Stimulated activated naive B cell treated with anti-CD40 and anti-IgM and Interleukin-4, amounts not matched to agents 10 μg/mL and 1 μg/mL and 100 μg/mL, for 72 hours (primary cell): Measurements from ENCODE around the gene INO80E.

Source experiments
- ATAC-seq, 2 donors: fragments of 150-1000 bp; cut with Tn5 transposase; replicated peaks; 2 replicates each; pipeline ENCODE4 v1.10.0; 2021; ENCODE audit warnings: moderate library complexity in 1 of 2
- DNase-seq: peaks from one replicate; pipeline ENCODE4 v3.0.0; 2021
- H3K27ac Mint-ChIP-seq: one replicate; pipeline ENCODE4 v1.8.0; 2022; ENCODE audit warnings: mild to moderate bottlenecking, mixed read lengths
- H3K27me3 Mint-ChIP-seq, 2 donors: one replicate each; pipeline ENCODE4 v1.8.0; 2022; ENCODE audit warnings: mixed read lengths in 2 of 2
- H3K36me3 Mint-ChIP-seq, 2 donors: one replicate each; pipeline ENCODE4 v1.8.0; 2022; ENCODE audit warnings: mixed read lengths in 2 of 2, mild to moderate bottlenecking in 1 of 2
- H3K4me1 Mint-ChIP-seq, 2 donors: one replicate each; pipeline ENCODE4 v1.8.0; 2022; ENCODE audit warnings: mixed read lengths in 2 of 2, mild to moderate bottlenecking in 1 of 2
- H3K4me3 Mint-ChIP-seq, 2 donors: one replicate each; pipeline ENCODE4 v1.8.0; 2022; ENCODE audit warnings: mild to moderate bottlenecking in 2 of 2, mixed read lengths in 2 of 2, moderate library complexity in 1 of 2
- H3K9me3 Mint-ChIP-seq, 2 donors: one replicate each; pipeline ENCODE4 v1.8.0; 2022; ENCODE audit warnings: mixed read lengths in 2 of 2, mild to moderate bottlenecking in 1 of 2

The INO80E gene

GRCh38 chr16:29993191-29993902 lies 2.7 kb upstream of the INO80E start:
- Mint-ChIP-seq H3K4me3 (no peak overlapping the region), H3K27me3 (no peaks in the 10 kb centered on the region)
- ATAC-seq: no peak

GRCh38 chr16:29993903-29994599 lies 2.0 kb upstream of the INO80E start:
- DNase-seq (no peak), ATAC-seq (no peak)
- Mint-ChIP-seq H3K27ac (peak overlapping the region; percentile 99), H3K4me3 (peak overlapping the region; percentile 97), H3K36me3 (peaks cover 22 to 49% of the 10 kb centered on the region in 2 donors), H3K9me3 (no peaks in the 10 kb centered on the region), H3K27me3 (no peaks in the 10 kb centered on the region), H3K4me1 (peaks cover 24 to 38% of the 10 kb centered on the region in 2 donors)

More at GRCh38 chr16:29993191-29993902, 2.7 kb upstream of the INO80E start:
- H3K9me3 Mint-ChIP-seq: no peaks in the 10 kb centered on the region
- peaks cover 26 to 51% of the 10 kb centered on the region in 2 donors for H3K36me3 Mint-ChIP-seq
- peaks cover 24 to 33% of the 10 kb centered on the region in 2 donors for H3K4me1 Mint-ChIP-seq
- H3K27ac Mint-ChIP-seq: no peak overlapping the region
- no peak for DNase-seq

- Mint-ChIP-seq H3K4me3 (peak overlapping the region; percentile 97), H3K36me3 (peaks cover 23 to 50% of the 10 kb centered on the region in 2 donors), H3K27ac (peak overlapping the region; percentile 99), H3K4me1 (peaks cover 30 to 45% of the 10 kb centered on the region in 2 donors), H3K9me3 (no peaks in the 10 kb centered on the region), H3K27me3 (no peaks in the 10 kb centered on the region)
- DNase-seq (no peak), ATAC-seq (peak; percentile 62 to 64)
Observed at GRCh38 chr16:29994600-29995323, 1.3 kb upstream of the INO80E start.

GRCh38 chr16:29995324-29995910 lies 624 bp upstream of the INO80E start, which contains the start of gene HIRIP3:
TSS of gene HIRIP3 (minus strand) at chr16:29995617. CDS start at chr16:29995605, 12 bp downstream.
- H3K4me1 Mint-ChIP-seq: peaks cover 32 to 48% of the 10 kb centered on the region in 2 donors
- DNase-seq: peak; percentile 84
- ATAC-seq: peak; percentile 65 to 73
- H3K36me3 Mint-ChIP-seq: peaks cover 24 to 50% of the 10 kb centered on the region in 2 donors
- H3K4me3 Mint-ChIP-seq: peak within 1 kb of the TSS; percentile 97
- peak within 1 kb of the TSS; percentile 99 for H3K27ac Mint-ChIP-seq
- no peaks in the 10 kb centered on the region for H3K27me3 Mint-ChIP-seq
- H3K9me3 Mint-ChIP-seq: no peaks in the 10 kb centered on the region

- H3K36me3 Mint-ChIP-seq: peaks cover 27 to 49% of the 10 kb centered on the region in 2 donors
- peak overlapping the region; percentile 99 for H3K27ac Mint-ChIP-seq
- ATAC-seq (no peak), DNase-seq (no peak)
- H3K27me3 Mint-ChIP-seq: no peaks in the 10 kb centered on the region
- H3K4me1 Mint-ChIP-seq: peaks cover 34 to 48% of the 10 kb centered on the region in 2 donors
- H3K4me3 Mint-ChIP-seq: peak overlapping the region; percentile 97
- no peaks in the 10 kb centered on the region for H3K9me3 Mint-ChIP-seq
Observed at GRCh38 chr16:29996766-29997250, 767 bp downstream of the INO80E start.

GRCh38 chr16:29999605-30000004 lies 3.6 kb downstream of the INO80E start:
- Mint-ChIP-seq H3K9me3 (no peaks in the 10 kb centered on the region), H3K4me1 (peaks cover 37 to 46% of the 10 kb centered on the region in 2 donors), H3K4me3 (no peak overlapping the region), H3K36me3 (peaks cover 31 to 57% of the 10 kb centered on the region in 2 donors), H3K27ac (peak overlapping the region; percentile 22), H3K27me3 (no peaks in the 10 kb centered on the region)
- ATAC-seq: no peak
- no peak for DNase-seq

GRCh38 chr16:30000735-30001631 lies 4.9 kb downstream of the INO80E start:
- peaks cover 38 to 41% of the 10 kb centered on the region in 2 donors for H3K4me1 Mint-ChIP-seq
- DNase-seq (no peak), ATAC-seq (no peak)
- peaks cover 31 to 56% of the 10 kb centered on the region in 2 donors for H3K36me3 Mint-ChIP-seq
- H3K27me3 Mint-ChIP-seq: no peaks in the 10 kb centered on the region
- H3K27ac Mint-ChIP-seq: no peak overlapping the region
- H3K9me3 Mint-ChIP-seq: no peaks in the 10 kb centered on the region
- no peak overlapping the region for H3K4me3 Mint-ChIP-seq

- Mint-ChIP-seq H3K4me3 (no peak overlapping the region), H3K27ac (no peak overlapping the region), H3K4me1 (peaks cover 31 to 32% of the 10 kb centered on the region in 2 donors), H3K9me3 (no peaks in the 10 kb centered on the region), H3K27me3 (no peaks in the 10 kb centered on the region), H3K36me3 (peaks cover 29 to 53% of the 10 kb centered on the region in 2 donors)
- DNase-seq (no peak), ATAC-seq (no peak)
Observed at GRCh38 chr16:30002614-30003346, 6.7 kb downstream of the INO80E start.

GRCh38 chr16:30003670-30004423 lies 7.8 kb downstream of the INO80E start:
- Mint-ChIP-seq H3K27me3 (peaks cover 0 to under 1% of the 10 kb centered on the region in 2 donors), H3K4me3 (peak overlapping the region in 1 of 2 donors; percentile 39), H3K4me1 (peaks cover 30 to 31% of the 10 kb centered on the region in 2 donors), H3K27ac (peak overlapping the region; percentile 69), H3K9me3 (no peaks in the 10 kb centered on the region), H3K36me3 (peaks cover 30 to 50% of the 10 kb centered on the region in 2 donors)
- no peak for DNase-seq
- no peak for ATAC-seq

- Mint-ChIP-seq H3K27me3 (peaks cover 5 to 6% of the 10 kb centered on the region in 2 donors), H3K4me3 (peak overlapping the region; percentile 34 to 39), H3K36me3 (peaks cover 29 to 44% of the 10 kb centered on the region in 2 donors), H3K4me1 (peaks cover 25% of the 10 kb centered on the region in 2 donors), H3K27ac (peak overlapping the region; percentile 69), H3K9me3 (no peaks in the 10 kb centered on the region)
- DNase-seq: no peak
- no peak for ATAC-seq
Observed at GRCh38 chr16:30004424-30004776, 8.4 kb downstream of the INO80E start.

- Mint-ChIP-seq H3K27ac (peak overlapping the region; percentile 65), H3K9me3 (no peaks in the 10 kb centered on the region), H3K4me1 (peaks cover 20 to 21% of the 10 kb centered on the region in 2 donors), H3K36me3 (peaks cover 25 to 40% of the 10 kb centered on the region in 2 donors), H3K4me3 (peak overlapping the region in 1 of 2 donors; percentile 34), H3K27me3 (peaks cover 9 to 10% of the 10 kb centered on the region in 2 donors)
- ATAC-seq (peak; percentile 30 to 48), DNase-seq (no peak)
Observed at GRCh38 chr16:30004811-30005242, 8.8 kb downstream of the INO80E start.
